Loucy (cell line): ENCODE data around the gene AGAP9.
"Not testable (repeated sequence)": the region's sequence is repeated elsewhere in the genome, so short reads cannot be mapped to it uniquely, and the experiment has no call there.

Source experiments
- H2AFZ ChIP-seq: fragments of 200-600 bp; sonication (generic); 2 replicates; pipeline ENCODE4 v1.6.0; 2016; ENCODE audit warnings: antibody characterized with exemption, mild to moderate bottlenecking, low read length, moderate library complexity
- H3F3A ChIP-seq: fragments of 200-600 bp; 2 replicates; pipeline ENCODE4 v1.6.0; 2016; ENCODE audit warnings: antibody characterized with exemption, low read depth, mild to moderate bottlenecking
- H3K27me3 ChIP-seq: fragments of 200-600 bp; sonication (generic); 2 replicates; pipeline ENCODE4 v1.6.1; 2014; ENCODE audit warnings: low read length, mild to moderate bottlenecking; ENCODE audit not compliant: insufficient read depth, poor library complexity, severe bottlenecking
- H3K36me3 ChIP-seq: fragments of 200-600 bp; sonication (generic); 2 replicates; pipeline ENCODE4 v1.6.1; 2016; ENCODE audit warnings: low read length; ENCODE audit not compliant: insufficient read depth
- H3K4me1 ChIP-seq: fragments of 200-600 bp; sonication (generic); 2 replicates; pipeline ENCODE4 v1.5.1; 2014; ENCODE audit warnings: low read length, mild to moderate bottlenecking; ENCODE audit not compliant: insufficient read depth, poor library complexity, severe bottlenecking
- H3K4me2 ChIP-seq: fragments of 200-600 bp; sonication (generic); 2 replicates; pipeline ENCODE4 v1.6.0; 2014; ENCODE audit warnings: antibody characterized with exemption, low read length, low read depth, mild to moderate bottlenecking; ENCODE audit not compliant: poor library complexity, severe bottlenecking
- H3K4me3 ChIP-seq: fragments of 200-600 bp; sonication (generic); 2 replicates; pipeline ENCODE4 v1.5.1; 2014; ENCODE audit warnings: low read length, mild to moderate bottlenecking, mixed read lengths; ENCODE audit not compliant: poor library complexity, severe bottlenecking
- H3K79me2 ChIP-seq: fragments of 200-600 bp; sonication (generic); 2 replicates; pipeline ENCODE4 v1.6.1; 2014; ENCODE audit warnings: low read length; ENCODE audit not compliant: insufficient read depth
- H3K9ac ChIP-seq: fragments of 200-600 bp; sonication (generic); 2 replicates; pipeline ENCODE4 v1.6.0; 2014; ENCODE audit warnings: mild to moderate bottlenecking, low read depth, low read length, moderate library complexity; ENCODE audit not compliant: poor library complexity, severe bottlenecking
- H3K9me2 ChIP-seq: fragments of 200-600 bp; sonication (generic); replicated peaks from 2 replicates; pipeline ENCODE4 v1.6.1; 2016; ENCODE audit warnings: low read depth, low read length, mixed read lengths
- H3K9me3 ChIP-seq: fragments of 200-600 bp; sonication (generic); 2 replicates; pipeline ENCODE4 v1.6.1; 2014; ENCODE audit warnings: mild to moderate bottlenecking, antibody characterized with exemption, low read length, low read depth; ENCODE audit not compliant: insufficient read depth
- H4K20me1 ChIP-seq: fragments of 200-600 bp; sonication (generic); 2 replicates; pipeline ENCODE4 v1.6.0; 2014; ENCODE audit warnings: antibody characterized with exemption, low read length, mild to moderate bottlenecking; ENCODE audit not compliant: insufficient read depth, poor library complexity, severe bottlenecking

AGAP9 gene

GRCh38 chr10:47489630-47490029, 33.8 kb downstream of the AGAP9 start:
- H3K9me3 ChIP-seq, H3K27me3 ChIP-seq, H4K20me1 ChIP-seq, H2AFZ ChIP-seq, H3K79me2 ChIP-seq, H3K4me2 ChIP-seq, H3K4me3 ChIP-seq, H3K9ac ChIP-seq, H3K4me1 ChIP-seq, H3F3A ChIP-seq, H3K36me3 ChIP-seq, H3K9me2 ChIP-seq: not testable (repeated sequence)

- H3K79me2 ChIP-seq, H4K20me1 ChIP-seq, H3K27me3 ChIP-seq, H3F3A ChIP-seq, H2AFZ ChIP-seq, H3K9ac ChIP-seq, H3K4me1 ChIP-seq, H3K9me3 ChIP-seq, H3K9me2 ChIP-seq, H3K36me3 ChIP-seq, H3K4me3 ChIP-seq: not testable (repeated sequence)
- peak overlapping the region; percentile 20 for H3K4me2 ChIP-seq
Measured at GRCh38 chr10:47485943-47486342, 37.5 kb downstream of the AGAP9 start.

GRCh38 chr10:47484786-47485185, 38.7 kb downstream of the AGAP9 start:
- not testable (repeated sequence) for H3K4me1 ChIP-seq, H3F3A ChIP-seq, H3K27me3 ChIP-seq, H3K9me2 ChIP-seq, H3K4me3 ChIP-seq, H3K9me3 ChIP-seq, H3K4me2 ChIP-seq, H3K36me3 ChIP-seq, H2AFZ ChIP-seq, H4K20me1 ChIP-seq, H3K9ac ChIP-seq, H3K79me2 ChIP-seq

- not testable (repeated sequence) for H3K27me3 ChIP-seq, H3K9me2 ChIP-seq, H3K36me3 ChIP-seq, H3K4me3 ChIP-seq, H3K4me2 ChIP-seq, H3K4me1 ChIP-seq, H2AFZ ChIP-seq, H3K9ac ChIP-seq, H3K79me2 ChIP-seq, H3K9me3 ChIP-seq, H4K20me1 ChIP-seq, H3F3A ChIP-seq
Measured at GRCh38 chr10:47483923-47484322, 39.5 kb downstream of the AGAP9 start, which contains the start of gene ANXA8. Gene ANXA8 (minus strand): TSS chr10:47484115. CDS start chr10:47483933, 182 bp downstream.

GRCh38 chr10:47482367-47482766, 41.1 kb downstream of the AGAP9 start:
- H2AFZ ChIP-seq, H3K4me1 ChIP-seq, H4K20me1 ChIP-seq, H3K36me3 ChIP-seq, H3K9me2 ChIP-seq, H3K9ac ChIP-seq, H3K79me2 ChIP-seq, H3F3A ChIP-seq, H3K27me3 ChIP-seq, H3K4me2 ChIP-seq, H3K4me3 ChIP-seq, H3K9me3 ChIP-seq: not testable (repeated sequence)

GRCh38 chr10:47481768-47482181, 41.7 kb downstream of the AGAP9 start:
- H3K36me3 ChIP-seq, H3K4me3 ChIP-seq, H3K4me1 ChIP-seq, H3K27me3 ChIP-seq, H3K9me2 ChIP-seq, H3F3A ChIP-seq, H3K9ac ChIP-seq, H3K9me3 ChIP-seq, H4K20me1 ChIP-seq, H2AFZ ChIP-seq, H3K79me2 ChIP-seq, H3K4me2 ChIP-seq: not testable (repeated sequence)

- H3K4me2 ChIP-seq, H3K79me2 ChIP-seq, H2AFZ ChIP-seq, H3K4me3 ChIP-seq, H4K20me1 ChIP-seq, H3K4me1 ChIP-seq, H3K36me3 ChIP-seq, H3K9me2 ChIP-seq, H3K27me3 ChIP-seq, H3F3A ChIP-seq, H3K9me3 ChIP-seq, H3K9ac ChIP-seq: not testable (repeated sequence)
Measured at GRCh38 chr10:47481182-47481766, 42.2 kb downstream of the AGAP9 start.
